ENCODE measurements around the gene FCGR3B.
"Not testable (repeated sequence)": the region's sequence is repeated elsewhere in the genome, so short reads cannot be mapped to it uniquely, and the experiment has no call there.

Gene FCGR3B

GRCh38 chr1:161631076-161631475 lies at the start of gene FCGR3B:
Gene FCGR3B (minus strand): TSS chr1:161631176. CDS start chr1:161631094, 82 bp downstream.
- TF ChIP-seq, protein P1, sequence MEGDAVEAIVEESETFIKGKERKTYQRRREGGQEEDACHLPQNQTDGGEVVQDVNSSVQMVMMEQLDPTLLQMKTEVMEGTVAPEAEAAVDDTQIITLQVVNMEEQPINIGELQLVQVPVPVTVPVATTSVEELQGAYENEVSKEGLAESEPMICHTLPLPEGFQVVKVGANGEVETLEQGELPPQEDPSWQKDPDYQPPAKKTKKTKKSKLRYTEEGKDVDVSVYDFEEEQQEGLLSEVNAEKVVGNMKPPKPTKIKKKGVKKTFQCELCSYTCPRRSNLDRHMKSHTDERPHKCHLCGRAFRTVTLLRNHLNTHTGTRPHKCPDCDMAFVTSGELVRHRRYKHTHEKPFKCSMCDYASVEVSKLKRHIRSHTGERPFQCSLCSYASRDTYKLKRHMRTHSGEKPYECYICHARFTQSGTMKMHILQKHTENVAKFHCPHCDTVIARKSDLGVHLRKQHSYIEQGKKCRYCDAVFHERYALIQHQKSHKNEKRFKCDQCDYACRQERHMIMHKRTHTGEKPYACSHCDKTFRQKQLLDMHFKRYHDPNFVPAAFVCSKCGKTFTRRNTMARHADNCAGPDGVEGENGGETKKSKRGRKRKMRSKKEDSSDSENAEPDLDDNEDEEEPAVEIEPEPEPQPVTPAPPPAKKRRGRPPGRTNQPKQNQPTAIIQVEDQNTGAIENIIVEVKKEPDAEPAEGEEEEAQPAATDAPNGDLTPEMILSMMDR (IDR thresholded peaks at IDR 0.05; ENCODE audit: low read depth, low read length) = no peak
- in situ Hi-C loops (cut with HindIII; ENCODE audit: low sequenced_read_pairs) = loop anchor here (25.0 kb wide), 1 partner anchor 106 kb away; the partner anchor contains the start of gene DUSP12

DNA sequence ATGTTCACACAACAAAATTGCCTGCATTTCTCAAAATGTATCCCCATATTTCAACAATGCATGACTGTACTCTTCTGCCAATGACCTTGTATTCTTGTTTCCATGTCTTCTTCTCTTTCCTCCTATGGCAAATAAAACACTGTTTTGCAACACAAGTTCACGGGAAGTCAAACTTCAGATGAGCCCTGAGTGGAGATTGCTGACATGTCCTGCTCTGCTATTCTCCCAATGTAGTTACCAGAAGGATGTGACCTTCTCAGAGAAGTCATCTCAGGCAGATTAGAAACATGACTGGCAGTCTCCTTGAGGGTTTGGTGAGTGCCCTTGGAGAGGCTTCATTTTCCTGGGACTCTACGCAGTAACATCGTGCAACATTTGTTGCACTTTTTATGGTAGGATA lies 47.5 kb upstream of the FCGR3B start:
- H3K4me3 ChIP-seq (ENCODE audit: low read depth, low read length) = no peak overlapping the region
- no peak for DNase-seq (ENCODE audit: low read depth, low spot score)
- in situ Hi-C loops (cut with HindIII; ENCODE audit: low sequenced_read_pairs) = no loop called here
- TF ChIP-seq, protein P1 (IDR thresholded peaks at IDR 0.05; ENCODE audit: low read depth, low read length) = no peak

More at GRCh38 chr1:161631076-161631475, at the start of gene FCGR3B:
- no peak within 1 kb of the TSS for H3K4me3 ChIP-seq (ENCODE audit: low read depth, low read length)
- no peak for DNase-seq (ENCODE audit: low read depth, low spot score)

DNA sequence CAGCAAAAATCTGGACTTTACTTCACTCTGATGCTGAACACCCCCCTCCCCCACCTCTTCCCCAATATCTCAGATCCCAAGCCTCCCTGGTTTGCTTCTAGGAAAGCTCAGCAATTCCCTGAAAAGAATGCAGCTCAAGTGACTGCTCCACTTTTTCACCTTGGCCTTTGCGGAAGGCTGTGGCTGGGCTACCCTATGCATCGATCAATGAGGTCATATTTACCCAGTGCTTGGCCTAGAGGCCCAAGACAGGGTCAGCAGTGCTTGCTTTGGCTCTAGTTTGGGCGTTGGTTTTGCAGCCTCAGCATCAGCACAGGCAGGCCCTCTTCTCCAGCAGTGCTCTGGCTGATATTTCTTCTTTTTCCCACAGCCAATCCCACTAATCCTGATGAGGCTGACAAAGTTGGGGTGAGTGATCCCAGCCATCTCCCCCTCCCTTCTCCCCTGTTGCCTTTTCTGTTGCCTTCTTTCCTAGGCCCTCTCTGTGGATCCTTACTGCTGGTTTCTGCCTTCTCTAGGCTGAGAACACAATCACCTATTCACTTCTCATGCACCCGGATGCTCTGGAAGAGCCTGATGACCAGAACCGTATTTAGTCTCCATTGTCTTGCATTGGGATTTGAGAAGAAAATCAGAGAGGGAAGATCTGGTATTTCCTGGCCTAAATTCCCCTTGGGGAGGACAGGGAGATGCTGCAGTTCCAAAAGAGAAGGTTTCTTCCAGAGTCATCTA lies 46.1 kb upstream of the FCGR3B start:
- no peak for DNase-seq (ENCODE audit: low read depth, low spot score)
- in situ Hi-C loops (cut with HindIII; ENCODE audit: low sequenced_read_pairs) = no loop called here
- TF ChIP-seq, protein P1 (IDR thresholded peaks at IDR 0.05; ENCODE audit: low read depth, low read length) = no peak
- no peak overlapping the region for H3K4me3 ChIP-seq (ENCODE audit: low read depth, low read length)

GRCh38 chr1:161676441-161676840 lies 45.5 kb upstream of the FCGR3B start:
- DNase-seq (ENCODE audit: low read depth, low spot score) = no peak
- TF ChIP-seq, protein P1 (IDR thresholded peaks at IDR 0.05; ENCODE audit: low read depth, low read length) = no peak
- in situ Hi-C loops (cut with HindIII; ENCODE audit: low sequenced_read_pairs) = no loop called here
- H3K4me3 ChIP-seq (ENCODE audit: low read depth, low read length) = no peak overlapping the region

- H3K4me3 ChIP-seq (ENCODE audit: low read depth, low read length); in situ Hi-C loops (cut with HindIII; ENCODE audit: low sequenced_read_pairs); DNase-seq (ENCODE audit: low read depth, low spot score): not testable (repeated sequence)
These were observed 43.9 kb upstream of the FCGR3B start for GRCh38 chr1:161674908-161675307.

DNA sequence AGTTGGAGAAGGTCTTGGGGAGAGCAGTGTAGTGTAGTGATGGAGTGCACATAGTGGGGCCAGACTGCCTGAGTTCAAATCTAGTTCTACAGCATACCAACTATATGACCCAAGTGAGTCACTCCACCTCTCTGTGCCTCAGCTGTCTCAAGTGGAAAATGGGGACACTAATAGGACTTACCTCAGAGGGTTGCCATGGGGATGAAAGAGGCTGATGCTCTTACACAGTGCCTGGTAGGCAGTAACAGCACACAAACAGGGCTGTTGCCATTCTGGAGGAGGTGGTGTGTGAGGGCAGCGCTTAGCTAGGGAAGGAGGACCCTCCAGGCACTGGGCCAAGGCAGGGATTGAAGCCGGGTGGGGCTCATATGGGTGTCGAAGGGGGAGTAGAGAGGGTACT lies 43.5 kb upstream of the FCGR3B start:
- DNase-seq (ENCODE audit: low read depth, low spot score); H3K4me3 ChIP-seq (ENCODE audit: low read depth, low read length); in situ Hi-C loops (cut with HindIII; ENCODE audit: low sequenced_read_pairs): not testable (repeated sequence)

GRCh38 chr1:161673437-161673836 lies 42.5 kb upstream of the FCGR3B start:
- H3K4me3 ChIP-seq (ENCODE audit: low read depth, low read length); in situ Hi-C loops (cut with HindIII; ENCODE audit: low sequenced_read_pairs); DNase-seq (ENCODE audit: low read depth, low spot score): not testable (repeated sequence)

GRCh38 chr1:161671045-161672020 lies 40.4 kb upstream of the FCGR3B start:
- in situ Hi-C loops (cut with HindIII; ENCODE audit: low sequenced_read_pairs); H3K4me3 ChIP-seq (ENCODE audit: low read depth, low read length); DNase-seq (ENCODE audit: low read depth, low spot score): not testable (repeated sequence)

DNA sequence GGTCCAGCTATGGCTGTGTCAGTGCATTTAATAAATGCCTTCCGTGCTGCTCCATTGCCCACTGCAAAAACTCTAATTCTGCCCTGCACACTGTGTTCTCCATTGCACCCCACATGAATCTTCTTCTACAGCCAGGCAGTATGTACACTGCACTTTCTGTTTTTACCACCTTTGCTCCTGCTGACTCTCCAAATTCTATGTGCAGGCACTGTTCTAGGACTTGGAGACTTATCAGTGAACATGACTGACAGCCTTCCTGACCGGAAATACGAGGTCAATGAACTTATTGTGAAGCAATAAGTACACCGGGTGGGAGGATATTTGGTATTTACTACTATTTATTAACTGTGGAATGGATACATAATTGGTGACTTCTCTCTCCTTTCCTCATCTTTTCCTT lies 33.7 kb upstream of the FCGR3B start:
- in situ Hi-C loops (cut with HindIII; ENCODE audit: low sequenced_read_pairs); H3K4me3 ChIP-seq (ENCODE audit: low read depth, low read length); DNase-seq (ENCODE audit: low read depth, low spot score): not testable (repeated sequence)

DNA sequence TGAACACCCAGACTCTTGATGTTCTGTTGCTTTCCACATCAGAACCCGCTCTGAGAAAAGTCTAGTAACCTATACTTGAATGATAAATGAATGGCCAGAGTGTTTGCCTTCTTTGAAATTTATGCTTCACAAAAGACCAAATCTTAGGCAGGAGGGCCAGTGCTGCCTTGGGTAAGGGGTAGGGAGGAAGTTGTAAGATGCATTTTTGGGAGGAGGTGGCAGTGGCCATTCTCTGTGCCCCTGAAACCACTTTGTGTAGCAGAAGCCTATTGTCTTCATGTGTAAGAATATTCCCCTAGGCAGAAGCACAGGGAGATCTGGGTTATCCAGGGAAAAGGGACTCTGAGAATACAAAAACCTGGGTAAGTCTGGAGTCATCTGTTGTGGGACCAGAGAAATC lies 32.6 kb upstream of the FCGR3B start:
- DNase-seq (ENCODE audit: low read depth, low spot score); in situ Hi-C loops (cut with HindIII; ENCODE audit: low sequenced_read_pairs); H3K4me3 ChIP-seq (ENCODE audit: low read depth, low read length): not testable (repeated sequence)

GRCh38 chr1:161662684-161663339 lies 31.8 kb upstream of the FCGR3B start, which contains the start of gene FCGR2B:
Gene FCGR2B (plus strand): TSS chr1:161663143. CDS start chr1:161663242, 99 bp downstream.
- DNase-seq (ENCODE audit: low read depth, low spot score); H3K4me3 ChIP-seq (ENCODE audit: low read depth, low read length); in situ Hi-C loops (cut with HindIII; ENCODE audit: low sequenced_read_pairs): not testable (repeated sequence)

Measured in astrocyte of the spinal cord (primary cell).